Neural cell (in vitro differentiated cells): Measurements from ENCODE around the gene GRK1.

Experiments used
- CTCF ChIP-seq: fragments of 450-650 bp; IDR thresholded peaks from 2 replicates; pipeline ENCODE4 v1.5.1; 2014; ENCODE audit warnings: antibody characterized with exemption, mild to moderate bottlenecking, moderate library complexity; ENCODE audit not compliant: poor library complexity, severe bottlenecking
- EP300 ChIP-seq: fragments of 450-650 bp; conservative IDR thresholded peaks from 2 replicates; pipeline ENCODE4 v1.6.1; 2014; ENCODE audit warnings: antibody characterized with exemption, mild to moderate bottlenecking, moderate library complexity; ENCODE audit not compliant: poor library complexity, severe bottlenecking
- EZH2 ChIP-seq: fragments of 200-600, 300-800 bp; shearing (Covaris generic), sonication (generic); IDR thresholded peaks from 2 replicates; pipeline ENCODE4 v1.6.1; 2014; ENCODE audit warnings: antibody characterized with exemption, low read length, borderline replicate concordance, mild to moderate bottlenecking; ENCODE audit not compliant: insufficient read depth, poor library complexity, severe bottlenecking
- MXI1 ChIP-seq: fragments of 450-650 bp; conservative IDR thresholded peaks from 2 replicates; pipeline ENCODE4 v1.6.1; 2014; ENCODE audit warnings: antibody characterized with exemption, mild to moderate bottlenecking; ENCODE audit not compliant: poor library complexity, severe bottlenecking
- POLR2AphosphoS5 ChIP-seq: IDR thresholded peaks from 2 replicates; pipeline ENCODE4 v1.6.1; 2012
- RAD21 ChIP-seq: fragments of 450-650 bp; conservative IDR thresholded peaks from 2 replicates; pipeline ENCODE4 v1.6.1; 2014; ENCODE audit warnings: antibody characterized with exemption, mild to moderate bottlenecking, moderate library complexity
- REST ChIP-seq: IDR thresholded peaks from 2 replicates; pipeline ENCODE4 v1.6.1; 2012; ENCODE audit warnings: borderline replicate concordance
- SMC3 ChIP-seq: fragments of 450-650 bp; conservative IDR thresholded peaks from 2 replicates; pipeline ENCODE4 v1.6.1; 2014; ENCODE audit warnings: antibody characterized with exemption, mild to moderate bottlenecking, moderate library complexity; ENCODE audit not compliant: poor library complexity
- TAF1 ChIP-seq: IDR thresholded peaks from 2 replicates; pipeline ENCODE4 v1.6.1; 2012; ENCODE audit warnings: low read depth

GRCh38 chr13:113751491-113751890, 84.5 kb downstream of the GRK1 start:
- no peak for TF ChIP-seq CTCF
- TF ChIP-seq POLR2AphosphoS5: no peak
- TF ChIP-seq EZH2: no peak
- TF ChIP-seq REST: no peak
- no peak for TF ChIP-seq TAF1
- TF ChIP-seq SMC3: no peak
- TF ChIP-seq EP300: no peak
- TF ChIP-seq MXI1: no peak
- TF ChIP-seq RAD21: no peak
